Esophagus squamous epithelium (tissue), 5 donors: Measurements from ENCODE around the gene VAMP2. TPM values are rescaled to one million over a fixed set of nuclear protein-coding genes. Genes with fewer than 3 reads are reported as not detected.

Source experiments
- DNase-seq: peaks from one replicate; lab custom pipeline; 2025; lab: John Stamatoyannopoulos, UW
- H3K27ac ChIP-seq, 4 donors: fragments of 200-600 bp; sonication (generic); one replicate each; pipeline ENCODE4 v1.5.1; 2016 to 2019; ENCODE audit warnings: mild to moderate bottlenecking in 1 of 4
- H3K27me3 ChIP-seq, 4 donors: fragments of 200-600 bp; sonication (generic); 1 replicate in 3 of 4; 2 replicates in 1 of 4; pipeline versions ENCODE4 v1.5.1 to v1.6.0; 2017 to 2021; ENCODE audit warnings: antibody characterized with exemption in 1 of 4
- H3K36me3 ChIP-seq, 3 donors: fragments of 200-600 bp; sonication (generic); one replicate each; pipeline ENCODE4 v1.5.1; 2016 to 2019
- H3K4me1 ChIP-seq, 3 donors: fragments of 200-600 bp; sonication (generic); one replicate each; pipeline ENCODE4 v1.5.1; 2017 to 2019
- H3K4me3 ChIP-seq, 4 donors: fragments of 200-600 bp; sonication (generic); 1 replicate in 3 of 4; 2 replicates in 1 of 4; pipeline ENCODE4 v1.5.1; 2016 to 2019; ENCODE audit warnings: mild to moderate bottlenecking in 2 of 4, moderate library complexity in 1 of 4
- H3K9me3 ChIP-seq, 3 donors: fragments of 200-600 bp; sonication (generic); one replicate each; pipeline ENCODE4 v1.5.1; 2016 to 2019
- CTCF ChIP-seq, 6 experiments: fragments of 450-650 bp in 4 of 6; fragments of 200-600 bp in 2 of 6; sonication (generic) in 2 of 6; IDR thresholded peaks; one replicate each; pipeline ENCODE4 v1.5.1; 2016 to 2019; ENCODE audit warnings: antibody characterized with exemption in 6 of 6, mild to moderate bottlenecking in 4 of 6, moderate library complexity in 4 of 6
- POLR2A ChIP-seq, 4 donors: fragments of 450-650 bp; IDR thresholded peaks; one replicate each; pipeline ENCODE4 v1.6.1; 2017; ENCODE audit warnings: antibody characterized with exemption in 4 of 4, mild to moderate bottlenecking in 4 of 4, moderate library complexity in 3 of 4
- WGBS, 2 donors: methylation state at CpG; one replicate each; pipeline ENCODE4 v1.1.5; 2018; 5-methylcytosine and 5-hydroxymethylcytosine counted together
- intact Hi-C: fragments of 100-400 bp; cut with DNase I; formaldehyde crosslinking; loops from one replicate; pipeline ENCODE4 v1.15.0; 2022
- total RNA-seq, 4 donors: library from RNA; depleted of rRNA; stranded (reverse); fragments of >200 nt; gene quantifications; one replicate each; pipeline ENCODE4 v1.1.0, GENCODE V29; 2016
- donor health status: DM: yes; HTN: yes; CAD: no.

The VAMP2 gene
- total RNA-seq, 4 donors from 2014 or later = 6.2 to 20.4 (median 12.0) TPM

DNA sequence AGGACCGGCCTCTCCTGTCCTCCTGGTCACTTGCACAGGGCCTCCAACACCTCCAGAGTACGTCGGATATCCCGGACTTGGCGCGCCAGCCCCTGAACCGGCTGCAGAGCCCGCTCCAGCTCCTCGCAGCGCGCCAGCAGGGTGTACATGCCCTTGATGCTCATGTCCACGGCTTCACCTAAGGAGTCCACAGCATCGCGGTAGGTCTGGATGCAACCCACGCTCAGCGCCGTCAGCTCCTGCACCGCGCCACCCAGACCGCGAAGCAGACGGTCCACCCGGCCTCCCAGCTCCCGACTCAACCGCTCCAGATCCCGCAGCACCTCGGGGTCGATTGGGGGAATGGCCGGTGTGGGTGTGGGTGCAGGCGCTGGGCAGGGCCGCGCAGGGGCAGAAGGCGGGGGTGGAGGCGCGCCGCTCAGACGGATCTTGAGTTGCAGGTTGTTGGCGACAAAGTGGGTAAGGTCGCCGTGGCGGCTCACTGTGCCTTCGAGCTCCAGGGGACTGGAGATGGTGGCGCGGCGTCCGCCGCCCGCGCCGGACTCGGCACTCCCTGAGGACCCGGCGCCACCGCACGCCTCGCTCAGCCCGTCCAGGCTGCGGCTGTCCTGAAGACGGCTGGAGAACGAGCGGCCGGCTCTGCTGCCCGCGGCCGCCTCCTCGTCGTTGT, 26.4 kb upstream of the VAMP2 start:
- 0 to 20% methylated on average over 1 to 28 of the region's 67 CpGs for WGBS, 2 donors
- DNase-seq = no peak
- TF ChIP-seq POLR2A (IDR thresholded peaks at IDR 0.05) = no peak
- no peak for TF ChIP-seq CTCF (IDR thresholded peaks at IDR 0.05)
- H3K36me3 ChIP-seq = no peaks in the 10 kb centered on the region
- H3K9me3 ChIP-seq = no peaks in the 10 kb centered on the region
- H3K27me3 ChIP-seq = no peaks in the 10 kb centered on the region
- intact Hi-C loops = no loop called here
- H3K27ac ChIP-seq = peak overlapping the region; percentile 96 to 99 (median 98)
- H3K4me1 ChIP-seq = peaks cover 13 to 73% (median 31%) of the 10 kb centered on the region in 3 donors
- peak overlapping the region; percentile 75 to 97 (median 86) for H3K4me3 ChIP-seq

DNA sequence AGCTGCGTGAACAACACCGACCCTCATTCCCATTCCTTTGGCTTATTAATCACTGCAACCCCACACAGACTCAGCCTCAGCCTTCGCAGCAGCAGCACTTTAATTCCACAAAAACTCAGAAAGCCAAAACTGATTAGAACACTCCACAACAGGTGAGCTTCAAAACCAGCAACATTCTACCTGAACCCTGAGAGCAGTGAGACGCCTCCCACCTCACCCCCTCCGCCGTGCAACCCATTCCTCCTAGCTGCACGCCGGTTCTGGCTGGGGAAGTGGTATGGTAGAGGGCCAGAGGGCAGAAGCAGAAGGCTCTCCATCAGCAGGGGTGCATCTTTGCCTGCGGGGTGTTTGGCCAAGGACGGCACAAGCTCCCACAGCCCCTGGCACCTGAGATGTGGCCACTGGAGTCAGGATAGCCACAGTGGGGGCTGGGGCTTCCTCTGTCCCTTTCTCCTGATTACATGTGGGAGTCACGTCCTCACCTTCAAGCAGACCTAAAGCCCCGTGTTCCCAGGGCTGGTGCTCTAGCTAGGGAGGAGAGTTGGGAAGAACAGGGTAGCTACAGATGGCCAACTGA, 25.6 kb upstream of the VAMP2 start:
- no peaks in the 10 kb centered on the region for H3K36me3 ChIP-seq
- TF ChIP-seq CTCF (IDR thresholded peaks at IDR 0.05) (no peak), POLR2A (IDR thresholded peaks at IDR 0.05) (no peak)
- WGBS, 2 donors = 17 to 33% methylated on average over 6 to 8 of the region's 12 CpGs
- peak overlapping the region; percentile 75 to 97 (median 86) for H3K4me3 ChIP-seq
- DNase-seq = no peak
- H3K27ac ChIP-seq = peak overlapping the region; percentile 96 to 99 (median 98)
- peaks cover 13 to 73% (median 31%) of the 10 kb centered on the region in 3 donors for H3K4me1 ChIP-seq
- H3K27me3 ChIP-seq = no peaks in the 10 kb centered on the region
- intact Hi-C loops = no loop called here
- no peaks in the 10 kb centered on the region for H3K9me3 ChIP-seq

GRCh38 chr17:8187517-8188262, 24.9 kb upstream of the VAMP2 start:
- TF ChIP-seq CTCF (IDR thresholded peaks at IDR 0.05) (peak in 1 of 6 experiments; percentile 18), POLR2A (IDR thresholded peaks at IDR 0.05) (peak in 1 of 4 donors; percentile 8)
- intact Hi-C loops = no loop called here
- Histone ChIP-seq H3K9me3 (no peaks in the 10 kb centered on the region), H3K27me3 (no peaks in the 10 kb centered on the region), H3K27ac (peak overlapping the region; percentile 96 to 99 (median 98)), H3K4me1 (peaks cover 11 to 70% (median 29%) of the 10 kb centered on the region in 3 donors), H3K4me3 (peak overlapping the region; percentile 56 to 97 (median 86)), H3K36me3 (no peaks in the 10 kb centered on the region)
- no peak for DNase-seq
- 0 to 1% methylated on average over 18 to 25 of the region's 25 CpGs for WGBS, 2 donors

- Histone ChIP-seq H3K4me3 (peak overlapping the region; percentile 56 to 97 (median 86)), H3K27me3 (no peaks in the 10 kb centered on the region), H3K27ac (peak overlapping the region; percentile 96 to 99 (median 98)), H3K9me3 (no peaks in the 10 kb centered on the region), H3K36me3 (no peaks in the 10 kb centered on the region), H3K4me1 (peaks cover 9 to 62% (median 25%) of the 10 kb centered on the region in 3 donors)
- WGBS, 2 donors = 0 to 1% methylated on average over 28 to 32 of the region's 32 CpGs
- intact Hi-C loops = no loop called here
- peak in 3 of 6 experiments; percentile 6 to 43 (median 37) for TF ChIP-seq CTCF (IDR thresholded peaks at IDR 0.05)
- no peak for TF ChIP-seq POLR2A (IDR thresholded peaks at IDR 0.05)
- DNase-seq = no peak
Measured at GRCh38 chr17:8186787-8187516, 24.2 kb upstream of the VAMP2 start.
